Neuronal stem cell (in vitro differentiated cells): Measurements from ENCODE around the gene TCF4.

Experiments used
- DNase-seq: peaks from one replicate; pipeline ENCODE4 v3.0.0-alpha.2; 2013; ENCODE audit warnings: low spot score
- H2AFZ ChIP-seq: one replicate; pipeline ENCODE4 v1.6.1; 2013; ENCODE audit warnings: mild to moderate bottlenecking, low read length, inconsistent platforms
- H2AK5ac ChIP-seq: 2 replicates; pipeline ENCODE4 v1.6.1; 2013; ENCODE audit warnings: low read depth, mild to moderate bottlenecking, inconsistent platforms, low read length, moderate library complexity, mixed read lengths
- H2BK120ac ChIP-seq: 2 replicates; pipeline ENCODE4 v1.6.1; 2013; ENCODE audit warnings: low read depth, mild to moderate bottlenecking, inconsistent platforms, low read length, moderate library complexity, mixed read lengths
- H2BK12ac ChIP-seq: one replicate; pipeline ENCODE4 v1.6.1; 2013; ENCODE audit warnings: low read length, inconsistent platforms
- H2BK15ac ChIP-seq: 2 replicates; pipeline ENCODE4 v1.6.1; 2013; ENCODE audit warnings: mild to moderate bottlenecking, low read length, inconsistent platforms, mixed read lengths
- H2BK5ac ChIP-seq: one replicate; pipeline ENCODE4 v1.6.1; 2013; ENCODE audit warnings: inconsistent platforms, mild to moderate bottlenecking, low read length, moderate library complexity
- H3K14ac ChIP-seq: one replicate; pipeline ENCODE4 v1.6.1; 2013; ENCODE audit warnings: low read length, inconsistent platforms
- H3K18ac ChIP-seq: 2 replicates; pipeline ENCODE4 v1.6.1; 2013; ENCODE audit warnings: low read length, inconsistent platforms
- H3K23ac ChIP-seq: 2 replicates; pipeline ENCODE4 v1.6.1; 2013; ENCODE audit warnings: low read depth, mild to moderate bottlenecking, mixed read lengths, low read length, inconsistent platforms; ENCODE audit not compliant: poor library complexity
- H3K27ac ChIP-seq: replicated peaks from 3 replicates; pipeline ENCODE4 v1.5.1; 2013; ENCODE audit warnings: low read length, inconsistent platforms
- H3K27me3 ChIP-seq, 3 experiments: 2 replicates each; pipeline ENCODE4 v1.6.1; 2013; ENCODE audit warnings: low read length in 3 of 3, mild to moderate bottlenecking in 2 of 3, inconsistent platforms in 1 of 3, low read depth in 1 of 3, mixed read lengths in 1 of 3, moderate library complexity in 1 of 3; ENCODE audit not compliant: control insufficient read depth in 3 of 3, insufficient read depth in 3 of 3
- H3K36me3 ChIP-seq, 2 donors: replicated peaks in 1 of 2; 2 replicates each; pipeline ENCODE4 v1.6.1; 2013; ENCODE audit warnings: low read length in 2 of 2; ENCODE audit not compliant: control insufficient read depth in 2 of 2, insufficient read depth in 2 of 2
- H3K4ac ChIP-seq: 2 replicates; pipeline ENCODE4 v1.6.1; 2013; ENCODE audit warnings: inconsistent platforms, mild to moderate bottlenecking, low read length, moderate library complexity
- H3K4me1 ChIP-seq, 2 donors: 1 replicate in 1 of 2; 2 replicates in 1 of 2; pipeline ENCODE4 v1.6.1; 2013; ENCODE audit warnings: low read length in 2 of 2, low read depth in 1 of 2; ENCODE audit not compliant: control insufficient read depth in 2 of 2, insufficient read depth in 1 of 2
- H3K4me2 ChIP-seq: one replicate; pipeline ENCODE4 v1.6.1; 2013; ENCODE audit warnings: mild to moderate bottlenecking, low read length, inconsistent platforms; ENCODE audit not compliant: insufficient read depth, poor library complexity, severe bottlenecking
- H3K4me3 ChIP-seq, 2 donors: 2 replicates each; pipeline ENCODE4 v1.5.1; 2013; ENCODE audit warnings: low read length in 2 of 2, mild to moderate bottlenecking in 2 of 2, inconsistent platforms in 1 of 2, moderate library complexity in 1 of 2
- H3K79me1 ChIP-seq: one replicate; pipeline ENCODE4 v1.6.1; 2013; ENCODE audit warnings: low read depth, mild to moderate bottlenecking, inconsistent platforms, low read length, moderate library complexity
- H3K9ac ChIP-seq: one replicate; pipeline ENCODE4 v1.6.1; 2013; ENCODE audit warnings: mild to moderate bottlenecking, low read depth, low read length, inconsistent platforms; ENCODE audit not compliant: poor library complexity
- H3K9me3 ChIP-seq, 2 donors: replicated peaks in 1 of 2; 2 replicates each; pipeline versions ENCODE3 to v1.6.1; 2013; ENCODE audit warnings: low read length in 2 of 2, mild to moderate bottlenecking in 2 of 2, inconsistent platforms in 1 of 2, low read depth in 1 of 2, mixed read lengths in 1 of 2, moderate library complexity in 1 of 2; ENCODE audit not compliant: control insufficient read depth in 2 of 2, insufficient read depth in 1 of 2
- H4K8ac ChIP-seq: one replicate; pipeline ENCODE4 v1.6.1; 2013; ENCODE audit warnings: low read depth, mild to moderate bottlenecking, inconsistent platforms, low read length, moderate library complexity
- H4K91ac ChIP-seq: one replicate; pipeline ENCODE4 v1.6.1; 2013; ENCODE audit warnings: low read length, low read depth, mild to moderate bottlenecking, inconsistent platforms; ENCODE audit not compliant: poor library complexity
- WGBS, 2 donors: extraction: QIAGEN DNeasy Blood & Tissue Kit; methylation state at CpG; one replicate each; pipeline ENCODE4 v1.1.7; 2013; ENCODE audit warnings: missing lambda C conversion rate in 2 of 2, mixed read lengths in 1 of 2; ENCODE audit not compliant: insufficient read length in 2 of 2, insufficient replicate concordance in 1 of 2; ENCODE audit errors: extremely low coverage in 2 of 2; 5-methylcytosine and 5-hydroxymethylcytosine counted together

TCF4 gene

DNA sequence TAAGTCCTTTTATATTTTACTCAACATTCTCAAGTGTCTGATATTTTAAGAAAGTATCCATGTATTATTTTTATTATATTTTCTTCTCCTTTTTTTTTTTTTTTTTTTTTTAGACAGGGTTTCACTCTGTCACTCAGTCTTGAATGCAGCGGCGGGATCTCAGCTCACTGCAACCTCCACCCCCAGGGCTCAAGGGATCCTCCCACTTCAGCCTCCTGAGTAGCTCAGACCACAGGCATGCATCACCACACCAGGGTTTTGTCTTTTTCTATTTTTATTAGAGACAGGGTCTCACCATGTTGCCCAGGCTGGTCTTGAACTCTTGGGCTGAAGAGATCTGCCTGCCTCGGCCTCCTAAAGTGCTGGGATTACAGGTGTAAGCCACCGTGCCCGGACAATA, 212.1 kb downstream of the TCF4 start:
- Histone ChIP-seq H3K23ac (no peak overlapping the region), H2BK12ac (no peak overlapping the region), H3K27me3 (no peaks in the 10 kb centered on the region), H3K9ac (no peak overlapping the region), H3K36me3 (peaks cover 0 to 2% of the 10 kb centered on the region in 2 donors), H4K8ac (no peak overlapping the region), H2BK15ac (no peak overlapping the region), H3K4me3 (no peak overlapping the region), H3K4ac (no peak overlapping the region), H2BK5ac (no peak overlapping the region), H4K91ac (no peak overlapping the region), H3K4me1 (no peaks in the 10 kb centered on the region), H2BK120ac (no peak overlapping the region), H2AK5ac (no peak overlapping the region), H3K27ac (no peak overlapping the region), H3K14ac (no peak overlapping the region), H3K9me3 (peaks cover 2 to 11% of the 10 kb centered on the region in 2 donors), H3K18ac (no peak overlapping the region), H2AFZ (no peak overlapping the region), H3K4me2 (no peak overlapping the region), H3K79me1 (peaks cover 4% of the 10 kb centered on the region)
- DNase-seq = no peak
- no CpG with 5 or more reads among the region's 5 CpGs for WGBS, 2 donors

DNA sequence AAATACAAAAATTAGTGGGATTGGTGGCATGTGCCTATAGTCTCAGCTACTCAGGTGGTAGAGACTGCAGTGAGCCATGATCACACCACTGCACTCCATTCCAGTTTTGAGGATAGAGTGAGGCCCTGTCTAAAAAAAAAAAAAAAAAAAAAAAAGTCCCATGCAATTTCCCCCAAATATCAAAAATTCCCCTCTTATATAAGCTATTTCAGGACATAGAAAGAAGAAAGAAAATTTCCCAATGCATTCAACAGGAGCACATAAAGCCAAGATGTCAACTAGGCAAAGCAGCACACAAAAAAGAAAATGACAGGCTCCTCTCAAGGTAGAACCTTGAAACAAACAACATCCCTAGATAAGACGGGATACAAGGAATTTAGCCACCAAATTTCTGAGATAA, 213.3 kb downstream of the TCF4 start:
- Histone ChIP-seq H3K18ac (no peak overlapping the region), H4K91ac (no peak overlapping the region), H3K14ac (no peak overlapping the region), H2AFZ (no peak overlapping the region), H2BK5ac (no peak overlapping the region), H3K9me3 (peaks cover 2 to 8% of the 10 kb centered on the region in 2 donors), H3K4me2 (no peak overlapping the region), H3K27me3 (no peaks in the 10 kb centered on the region), H3K4me1 (no peaks in the 10 kb centered on the region), H2AK5ac (no peak overlapping the region), H3K79me1 (peaks cover 4% of the 10 kb centered on the region), H3K23ac (no peak overlapping the region), H2BK12ac (no peak overlapping the region), H3K4ac (no peak overlapping the region), H2BK120ac (no peak overlapping the region), H3K36me3 (no peaks in the 10 kb centered on the region), H4K8ac (no peak overlapping the region), H3K27ac (no peak overlapping the region), H2BK15ac (no peak overlapping the region), H3K9ac (no peak overlapping the region), H3K4me3 (no peak overlapping the region)
- no CpG with 5 or more reads among the region's 1 CpG for WGBS, 2 donors
- DNase-seq = no peak

DNA sequence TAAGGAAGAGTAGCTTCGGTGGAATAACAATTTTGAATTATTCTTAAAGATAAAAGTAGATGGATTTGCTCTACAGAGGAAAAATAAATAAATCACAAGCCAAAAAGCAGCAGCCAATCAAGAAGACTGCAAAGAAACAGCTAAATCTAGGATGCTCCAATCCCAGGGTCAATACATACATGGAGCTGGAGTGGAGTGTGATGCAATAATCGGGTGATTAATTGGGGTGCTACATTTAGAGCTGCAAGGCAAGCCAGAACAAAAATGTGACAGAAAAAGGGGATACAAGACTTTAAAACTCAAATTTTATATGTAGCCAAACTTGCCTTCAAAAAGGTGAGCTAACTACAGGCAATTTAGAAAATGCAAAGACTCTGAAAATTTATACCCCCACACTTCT, 215.8 kb downstream of the TCF4 start:
- no peak for DNase-seq
- Histone ChIP-seq H3K9me3 (peaks cover 2 to 7% of the 10 kb centered on the region in 2 donors), H2BK12ac (no peak overlapping the region), H3K79me1 (peaks cover 5% of the 10 kb centered on the region), H3K4me3 (no peak overlapping the region), H3K27ac (no peak overlapping the region), H3K23ac (no peak overlapping the region), H2BK5ac (no peak overlapping the region), H3K9ac (no peak overlapping the region), H4K8ac (no peak overlapping the region), H3K4me1 (peaks cover 0 to 2% of the 10 kb centered on the region in 2 donors), H2AFZ (no peak overlapping the region), H2BK120ac (no peak overlapping the region), H2AK5ac (no peak overlapping the region), H3K4me2 (no peak overlapping the region), H3K14ac (no peak overlapping the region), H3K36me3 (peaks cover 2 to 4% of the 10 kb centered on the region in 2 donors), H3K18ac (no peak overlapping the region), H3K4ac (no peak overlapping the region), H4K91ac (no peak overlapping the region), H3K27me3 (no peaks in the 10 kb centered on the region), H2BK15ac (no peak overlapping the region)
- no CpG with 5 or more reads among the region's 2 CpGs for WGBS, 2 donors

DNA sequence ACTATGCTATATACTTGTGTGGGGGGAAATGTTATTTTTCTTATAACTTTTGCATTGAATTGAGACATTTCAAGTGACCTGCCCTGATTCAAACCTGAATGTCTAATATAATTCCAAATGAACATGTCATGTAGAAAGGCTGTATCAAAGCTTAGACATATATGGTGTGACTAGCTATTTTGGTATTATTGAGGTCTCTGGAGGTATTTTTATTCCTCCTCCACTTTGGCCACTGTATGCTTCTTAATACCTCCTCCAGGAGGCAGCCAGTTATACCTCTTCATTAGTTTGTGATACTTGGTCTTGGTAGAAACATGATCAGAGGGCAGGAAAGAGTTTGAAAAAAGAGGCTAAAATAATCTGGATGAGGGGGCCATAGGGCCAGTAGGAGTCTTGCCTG, 217.1 kb downstream of the TCF4 start:
- no peak overlapping the region for H3K27ac ChIP-seq
- H3K36me3 ChIP-seq = peaks cover 2 to 4% of the 10 kb centered on the region in 2 donors
- H2AK5ac ChIP-seq = no peak overlapping the region
- no peak overlapping the region for H2AFZ ChIP-seq
- no peaks in the 10 kb centered on the region for H3K27me3 ChIP-seq
- H4K8ac ChIP-seq = no peak overlapping the region
- no peak overlapping the region for H3K4ac ChIP-seq
- no peak overlapping the region for H3K9ac ChIP-seq
- H2BK5ac ChIP-seq = no peak overlapping the region
- H3K4me3 ChIP-seq = no peak overlapping the region
- H3K9me3 ChIP-seq = peaks cover 2 to 7% of the 10 kb centered on the region in 2 donors
- no peak overlapping the region for H4K91ac ChIP-seq
- DNase-seq = no peak
- no peak overlapping the region for H3K4me2 ChIP-seq
- peaks cover 3% of the 10 kb centered on the region for H3K79me1 ChIP-seq
- H2BK120ac ChIP-seq = no peak overlapping the region
- no peak overlapping the region for H2BK15ac ChIP-seq
- peaks cover 0 to 2% of the 10 kb centered on the region in 2 donors for H3K4me1 ChIP-seq
- no peak overlapping the region for H3K23ac ChIP-seq
- H3K18ac ChIP-seq = no peak overlapping the region
- no peak overlapping the region for H2BK12ac ChIP-seq
- H3K14ac ChIP-seq = no peak overlapping the region
